OCI-LY7 (cell line): ENCODE data around the gene GLI3. TPM values are rescaled to one million over a fixed set of nuclear protein-coding genes. Genes with fewer than 3 reads are reported as not detected.

Source experiments
- BruUV-seq: library from RNA; stranded (reverse); fragments of 400-500 nt; replicated peaks from 2 replicates; lab custom pipeline; 2021; lab: Mats Ljungman, UMichigan
- CTCF ChIA-PET: fragments of 300-600 bp; sonication (Branson Sonifier 250); formaldehyde crosslinking; loops from one replicate; lab custom pipeline; 2022; ENCODE audit warnings: antibody characterized with exemption; ENCODE audit not compliant: unreplicated experiment; lab: Charles Lee
- POLR2A ChIA-PET: fragments of 300-600 bp; sonication (Branson Sonifier 250); formaldehyde crosslinking; loops from one replicate; lab custom pipeline; 2022; ENCODE audit warnings: antibody characterized with exemption; lab: Charles Lee
- DNase-seq: peaks from one replicate; pipeline ENCODE4 v3.0.0-alpha.2; 2015; ENCODE audit warnings: low spot score
- H2AFZ ChIP-seq: fragments of 200-600 bp; sonication (generic), shearing (Covaris generic); 2 replicates; pipeline ENCODE4 v1.6.1; 2014; ENCODE audit warnings: mild to moderate bottlenecking, antibody characterized with exemption, low read length, moderate library complexity
- H3K27ac ChIP-seq: fragments of 200-600 bp; sonication (generic); 2 replicates; pipeline ENCODE4 v1.5.1; 2014; ENCODE audit warnings: mixed run types, low read depth, mild to moderate bottlenecking, moderate library complexity, low read length, inconsistent platforms; ENCODE audit not compliant: poor library complexity, severe bottlenecking
- H3K36me3 ChIP-seq: fragments of 200-600 bp; sonication (generic); 2 replicates; pipeline ENCODE4 v1.6.1; 2014; ENCODE audit warnings: mild to moderate bottlenecking, antibody characterized with exemption, low read length, moderate library complexity, mixed read lengths; ENCODE audit not compliant: insufficient read depth
- H3K4me1 ChIP-seq: fragments of 200-600 bp; sonication (generic); 2 replicates; pipeline ENCODE4 v1.5.1; 2014; ENCODE audit warnings: mild to moderate bottlenecking, low read length; ENCODE audit not compliant: insufficient read depth, poor library complexity, severe bottlenecking
- H3K4me2 ChIP-seq: fragments of 200-600 bp; sonication (generic); 2 replicates; pipeline ENCODE4 v1.6.1; 2014; ENCODE audit warnings: mild to moderate bottlenecking, low read length
- H3K4me3 ChIP-seq: fragments of 200-600 bp; sonication (generic); 2 replicates; pipeline ENCODE4 v1.5.1; 2014; ENCODE audit warnings: mild to moderate bottlenecking, low read depth, low read length; ENCODE audit not compliant: poor library complexity, severe bottlenecking
- H3K79me2 ChIP-seq: fragments of 200-600 bp; sonication (generic); 2 replicates; pipeline ENCODE4 v1.6.1; 2016; ENCODE audit warnings: low read depth, mild to moderate bottlenecking, low read length, moderate library complexity, mixed read lengths; ENCODE audit not compliant: insufficient read depth
- H3K9me2 ChIP-seq: fragments of 200-600 bp; sonication (generic); 2 replicates; pipeline ENCODE4 v1.6.1; 2016; ENCODE audit warnings: mild to moderate bottlenecking, low read length, mixed read lengths; ENCODE audit not compliant: insufficient read depth
- H3K9me3 ChIP-seq: fragments of 200-600 bp; sonication (generic); 2 replicates; pipeline ENCODE4 v1.6.1; 2014; ENCODE audit warnings: mild to moderate bottlenecking, mixed run types, low read length, mixed read lengths
- H4K20me1 ChIP-seq: fragments of 200-600 bp; sonication (generic); 2 replicates; pipeline ENCODE4 v1.6.1; 2014; ENCODE audit warnings: mild to moderate bottlenecking, antibody characterized with exemption, low read length, moderate library complexity, mixed read lengths; ENCODE audit not compliant: insufficient read depth
- EZH2phosphoT487 ChIP-seq: fragments of 200-600 bp; sonication (generic); IDR thresholded peaks from 2 replicates; pipeline ENCODE4 v1.6.1; 2018; ENCODE audit warnings: low read depth, borderline replicate concordance, mild to moderate bottlenecking, mixed run types, antibody characterized with exemption, low read length, moderate library complexity, mixed read lengths
- intact Hi-C: fragments of 100-400 bp; cut with micrococcal nuclease; formaldehyde crosslinking; loops from one replicate; pipeline ENCODE4 v1.10.0; 2022; ENCODE audit not compliant: unreplicated experiment
- total RNA-seq, 2 experiments: library from RNA; depleted of rRNA in 1 of 2; stranded (reverse); fragments of >200 nt in 1 of 2; shearing (Covaris generic) in 1 of 2; gene quantifications; 2 replicates each; pipeline ENCODE4 v1.2.3, GENCODE V29; 2014 to 2022
- TF ChIP-seq, protein P1 (sequence below): fragments of 200-600 bp; sonication (generic); conservative IDR thresholded peaks from 2 replicates; pipeline ENCODE4 v1.5.1; 2014; ENCODE audit warnings: mild to moderate bottlenecking, antibody characterized with exemption, low read length, moderate library complexity, mixed read lengths

The GLI3 gene
- total RNA-seq, 2 experiments from 2014 or later = not detected

DNA sequence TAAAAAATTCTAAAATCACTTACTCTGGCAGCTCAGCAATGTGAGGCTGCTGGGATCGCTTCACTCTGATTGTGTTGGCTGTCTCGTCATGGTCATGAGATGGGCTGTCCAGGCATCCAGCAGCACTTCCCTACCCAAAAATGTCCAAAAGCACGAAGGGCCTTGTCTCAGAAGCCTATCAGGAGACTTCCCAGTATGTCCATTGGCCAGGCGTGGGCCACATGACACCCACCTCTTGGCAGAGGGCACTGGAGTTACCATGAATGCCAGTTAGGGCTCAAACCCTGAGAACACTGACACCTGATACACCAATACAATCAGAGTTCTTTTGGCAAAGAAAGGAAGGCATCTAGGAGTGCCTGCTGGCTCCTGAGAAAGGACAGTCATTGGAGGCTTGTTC lies 27.0 kb upstream of the GLI3 start:
- Histone ChIP-seq H3K9me3 (no peaks in the 10 kb centered on the region), H2AFZ (no peak overlapping the region), H3K4me3 (no peak overlapping the region), H3K9me2 (no peaks in the 10 kb centered on the region), H3K36me3 (no peaks in the 10 kb centered on the region), H3K4me1 (peaks cover 2% of the 10 kb centered on the region), H3K27ac (no peak overlapping the region), H4K20me1 (no peaks in the 10 kb centered on the region), H3K4me2 (no peak overlapping the region), H3K79me2 (no peaks in the 10 kb centered on the region)
- no TSS peak for BruUV-seq
- no peak for TF ChIP-seq EZH2phosphoT487
- TF ChIP-seq, protein P1, sequence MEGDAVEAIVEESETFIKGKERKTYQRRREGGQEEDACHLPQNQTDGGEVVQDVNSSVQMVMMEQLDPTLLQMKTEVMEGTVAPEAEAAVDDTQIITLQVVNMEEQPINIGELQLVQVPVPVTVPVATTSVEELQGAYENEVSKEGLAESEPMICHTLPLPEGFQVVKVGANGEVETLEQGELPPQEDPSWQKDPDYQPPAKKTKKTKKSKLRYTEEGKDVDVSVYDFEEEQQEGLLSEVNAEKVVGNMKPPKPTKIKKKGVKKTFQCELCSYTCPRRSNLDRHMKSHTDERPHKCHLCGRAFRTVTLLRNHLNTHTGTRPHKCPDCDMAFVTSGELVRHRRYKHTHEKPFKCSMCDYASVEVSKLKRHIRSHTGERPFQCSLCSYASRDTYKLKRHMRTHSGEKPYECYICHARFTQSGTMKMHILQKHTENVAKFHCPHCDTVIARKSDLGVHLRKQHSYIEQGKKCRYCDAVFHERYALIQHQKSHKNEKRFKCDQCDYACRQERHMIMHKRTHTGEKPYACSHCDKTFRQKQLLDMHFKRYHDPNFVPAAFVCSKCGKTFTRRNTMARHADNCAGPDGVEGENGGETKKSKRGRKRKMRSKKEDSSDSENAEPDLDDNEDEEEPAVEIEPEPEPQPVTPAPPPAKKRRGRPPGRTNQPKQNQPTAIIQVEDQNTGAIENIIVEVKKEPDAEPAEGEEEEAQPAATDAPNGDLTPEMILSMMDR = no peak
- ChIA-PET CTCF (no interaction called here), POLR2A (no interaction called here)
- intact Hi-C loops = no loop called here
- DNase-seq = no peak

DNA sequence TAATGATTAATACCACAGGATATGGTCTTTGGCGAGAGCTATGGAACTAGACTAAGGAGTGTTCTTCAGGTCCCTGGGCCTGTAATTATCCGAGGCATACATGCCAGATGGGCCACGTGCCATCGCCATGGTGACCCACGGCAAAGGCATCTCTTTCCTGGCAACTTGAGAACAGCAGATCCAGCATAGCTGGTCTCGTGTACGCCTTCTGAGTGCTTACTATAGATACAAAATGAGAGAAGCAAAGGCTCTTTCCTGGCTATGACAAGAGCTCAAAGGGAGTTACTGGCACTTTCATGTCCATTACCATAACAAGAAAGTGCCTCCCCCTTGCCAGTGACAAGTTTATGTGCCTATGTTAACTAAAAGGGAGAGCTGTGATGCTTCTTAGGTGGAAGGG lies 26.0 kb upstream of the GLI3 start:
- no peak for TF ChIP-seq EZH2phosphoT487
- TF ChIP-seq, protein P1 = no peak
- Histone ChIP-seq H3K9me3 (no peaks in the 10 kb centered on the region), H4K20me1 (no peaks in the 10 kb centered on the region), H3K4me3 (no peak overlapping the region), H2AFZ (no peak overlapping the region), H3K4me2 (no peak overlapping the region), H3K36me3 (no peaks in the 10 kb centered on the region), H3K79me2 (no peaks in the 10 kb centered on the region), H3K4me1 (no peaks in the 10 kb centered on the region), H3K9me2 (no peaks in the 10 kb centered on the region), H3K27ac (no peak overlapping the region)
- POLR2A ChIA-PET = no interaction called here
- CTCF ChIA-PET = no interaction called here
- intact Hi-C loops = no loop called here
- no TSS peak for BruUV-seq
- DNase-seq = no peak

DNA sequence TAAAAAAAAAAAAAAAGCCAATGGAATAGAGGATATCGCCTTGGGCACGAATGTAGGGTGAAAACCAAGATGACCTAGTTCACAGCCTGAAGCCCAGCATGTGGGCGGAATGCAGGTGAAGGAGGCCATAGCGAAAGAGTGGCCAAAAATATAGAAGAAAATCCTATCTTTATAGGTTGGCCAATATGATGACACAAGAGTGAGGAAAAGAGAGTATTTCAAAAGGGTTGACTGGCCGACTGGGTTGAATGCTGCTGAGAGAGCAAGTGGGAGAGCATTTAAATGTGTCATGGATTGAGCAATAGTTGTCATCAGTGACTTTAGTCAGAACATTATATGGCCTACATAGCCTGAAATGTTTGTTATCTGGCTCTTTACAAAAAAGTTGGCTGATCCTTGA lies 17.2 kb upstream of the GLI3 start:
- Histone ChIP-seq H3K4me1 (no peaks in the 10 kb centered on the region), H2AFZ (no peak overlapping the region), H3K4me3 (no peak overlapping the region), H3K36me3 (no peaks in the 10 kb centered on the region), H3K9me3 (no peaks in the 10 kb centered on the region), H3K27ac (no peak overlapping the region), H3K4me2 (no peak overlapping the region), H4K20me1 (no peaks in the 10 kb centered on the region), H3K9me2 (no peaks in the 10 kb centered on the region), H3K79me2 (no peaks in the 10 kb centered on the region)
- TF ChIP-seq EZH2phosphoT487 = no peak
- TF ChIP-seq, protein P1 = no peak
- ChIA-PET POLR2A (no interaction called here), CTCF (no interaction called here)
- no peak for DNase-seq
- intact Hi-C loops = no loop called here
- no TSS peak for BruUV-seq
